CD8-positive, alpha-beta memory T cell (primary cell): Measurements from ENCODE around the gene HRH1. TPM values are rescaled to one million over a fixed set of nuclear protein-coding genes. Genes with fewer than 3 reads are reported as not detected.
A peak's percentile ranks its signal among the peaks of the same experiment; 100 is the strongest.

Source experiments
- CTCF ChIA-PET: fragments of 350-600 bp; sonication (Branson Sonifier 250); formaldehyde crosslinking; loops from one replicate; lab custom pipeline; 2021; ENCODE audit warnings: antibody characterized with exemption; lab: Charles Lee
- POLR2A ChIA-PET: fragments of 350-600 bp; sonication (Branson Sonifier 250); formaldehyde crosslinking; loops from one replicate; lab custom pipeline; 2021; ENCODE audit warnings: antibody characterized with exemption; lab: Charles Lee
- DNase-seq, 5 donors: peaks; one replicate each; pipeline versions ENCODE4 v3.0.0 to v3.0.0-alpha.2; 2020 to 2022; ENCODE audit warnings: mixed read lengths in 1 of 5
- H3K27ac ChIP-seq: one replicate; pipeline ENCODE4 v1.7.0; 2013; ENCODE audit warnings: low read depth, mild to moderate bottlenecking, low read length, moderate library complexity
- H3K27me3 ChIP-seq: 2 replicates; pipeline ENCODE4 v1.7.0; 2013; ENCODE audit warnings: low read length, mild to moderate bottlenecking; ENCODE audit not compliant: insufficient read depth, poor library complexity, severe bottlenecking
- H3K36me3 ChIP-seq: 2 replicates; pipeline ENCODE4 v1.7.0; 2013; ENCODE audit warnings: mild to moderate bottlenecking, low read length, moderate library complexity; ENCODE audit not compliant: insufficient read depth
- H3K4me1 ChIP-seq: 2 replicates; pipeline ENCODE4 v1.7.0; 2013; ENCODE audit warnings: mild to moderate bottlenecking, low read length, moderate library complexity; ENCODE audit not compliant: insufficient read depth
- H3K4me3 ChIP-seq: 2 replicates; pipeline ENCODE4 v1.7.0; 2013; ENCODE audit warnings: mild to moderate bottlenecking, low read length
- H3K9me3 ChIP-seq: 2 replicates; pipeline ENCODE4 v1.7.0; 2013; ENCODE audit warnings: mild to moderate bottlenecking, low read length
- H3K27ac Mint-ChIP-seq, 8 donors: one replicate each; pipeline ENCODE4 v1.8.0; 2020 to 2021; ENCODE audit warnings: mixed read lengths in 8 of 8, mild to moderate bottlenecking in 6 of 8, inconsistent platforms in 3 of 8, moderate library complexity in 3 of 8
- H3K27me3 Mint-ChIP-seq, 2 donors: one replicate each; pipeline ENCODE4 v1.8.0; 2020 to 2021; ENCODE audit warnings: mixed read lengths in 2 of 2, mild to moderate bottlenecking in 1 of 2, moderate library complexity in 1 of 2
- H3K36me3 Mint-ChIP-seq, 3 donors: one replicate each; pipeline ENCODE4 v1.8.0; 2020 to 2021; ENCODE audit warnings: mixed read lengths in 3 of 3, inconsistent platforms in 1 of 3, mild to moderate bottlenecking in 1 of 3
- H3K4me1 Mint-ChIP-seq, 3 donors: one replicate each; pipeline ENCODE4 v1.8.0; 2020 to 2021; ENCODE audit warnings: mixed read lengths in 3 of 3, inconsistent platforms in 1 of 3, mild to moderate bottlenecking in 1 of 3
- H3K4me3 Mint-ChIP-seq, 7 donors: one replicate each; pipeline ENCODE4 v1.8.0; 2020 to 2021; ENCODE audit warnings: mixed read lengths in 7 of 7, mild to moderate bottlenecking in 6 of 7, moderate library complexity in 4 of 7, inconsistent platforms in 2 of 7
- H3K9me3 Mint-ChIP-seq, 5 donors: one replicate each; pipeline ENCODE4 v1.8.0; 2020 to 2022; ENCODE audit warnings: mixed read lengths in 5 of 5, mild to moderate bottlenecking in 3 of 5, moderate library complexity in 2 of 5, inconsistent platforms in 1 of 5
- polyA plus RNA-seq: library from polyadenylated mRNA; unstranded; fragments of 300-500 nt; fragmentation: Illumina TruSeq; gene quantifications from one replicate; pipeline ENCODE4 v1.2.3, GENCODE V29; 2021
- total RNA-seq, 2 experiments: library from RNA; stranded (reverse); gene quantifications; one replicate each; pipeline ENCODE4 v1.2.3, GENCODE V29; 2021

Gene HRH1
- total and polyA plus RNA-seq, 3 experiments from 2014 or later, result 0.42 to 0.53 TPM; not detected in 1

DNA sequence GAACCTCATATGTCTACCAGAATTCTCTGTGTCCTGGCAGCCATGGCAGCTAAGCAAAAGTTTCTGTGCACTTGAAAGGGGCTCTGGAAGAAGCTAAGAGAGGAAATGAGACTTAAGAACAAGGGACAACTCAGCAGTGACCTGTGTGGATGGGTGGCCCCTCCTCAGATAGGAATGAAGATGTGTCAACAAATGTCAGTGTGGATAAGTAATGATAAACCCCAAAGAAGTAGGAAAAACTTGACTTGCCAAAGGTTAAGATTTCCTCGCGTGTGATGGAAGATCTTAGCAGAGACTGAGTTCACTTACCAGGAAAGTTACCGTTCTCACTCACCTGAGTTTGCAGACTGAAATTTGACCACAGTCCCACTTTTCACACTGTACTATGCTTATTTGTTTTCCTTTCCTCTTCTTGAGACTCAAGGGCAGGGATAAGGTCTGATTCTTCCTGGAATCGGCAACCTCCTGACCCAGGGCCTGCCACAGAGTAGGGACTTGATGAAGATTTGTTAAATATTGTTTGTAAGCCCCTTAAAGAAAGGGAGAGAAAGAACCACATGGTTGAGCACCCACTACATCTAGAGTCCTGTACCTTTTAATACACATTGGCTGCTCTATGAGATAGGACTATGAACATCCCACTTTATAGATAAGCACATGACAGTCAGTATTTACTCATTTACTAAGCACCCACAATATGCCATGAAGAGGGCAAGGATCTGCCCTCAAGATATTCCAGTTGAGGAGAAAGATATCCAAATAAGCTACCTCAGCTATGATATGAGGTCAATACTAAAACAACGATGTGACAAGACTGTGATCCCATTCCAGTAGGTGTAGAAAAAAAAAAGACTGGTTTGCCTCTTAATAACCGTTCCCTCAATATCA, 7.3 kb upstream of the HRH1 start:
- H3K36me3 Mint-ChIP-seq, result no peaks in the 10 kb centered on the region
- peaks cover 0 to 1% (median 0%) of the 10 kb centered on the region in 5 donors for H3K9me3 Mint-ChIP-seq
- no peaks in the 10 kb centered on the region for H3K4me1 Mint-ChIP-seq
- DNase-seq, result no peak
- CTCF ChIA-PET, result no interaction called here
- H3K27me3 Mint-ChIP-seq, result peaks cover 21 to 46% of the 10 kb centered on the region in 2 donors
- Histone ChIP-seq H3K4me3 (no peak overlapping the region), H3K36me3 (no peaks in the 10 kb centered on the region), H3K4me1 (no peaks in the 10 kb centered on the region), H3K27me3 (no peaks in the 10 kb centered on the region), H3K27ac (no peak overlapping the region), H3K9me3 (no peaks in the 10 kb centered on the region)
- H3K27ac Mint-ChIP-seq, result peak overlapping the region in 1 of 8 donors; percentile 22
- no peak overlapping the region for H3K4me3 Mint-ChIP-seq
- POLR2A ChIA-PET, result no interaction called here

- H3K4me3 Mint-ChIP-seq, result no peak overlapping the region
- Histone ChIP-seq H3K4me1 (no peaks in the 10 kb centered on the region), H3K27ac (no peak overlapping the region), H3K9me3 (no peaks in the 10 kb centered on the region), H3K4me3 (no peak overlapping the region), H3K36me3 (no peaks in the 10 kb centered on the region), H3K27me3 (no peaks in the 10 kb centered on the region)
- H3K4me1 Mint-ChIP-seq, result peaks cover 0 to 9% (median 3%) of the 10 kb centered on the region in 3 donors
- no peaks in the 10 kb centered on the region for H3K9me3 Mint-ChIP-seq
- H3K36me3 Mint-ChIP-seq, result no peaks in the 10 kb centered on the region
- CTCF ChIA-PET, result no interaction called here
- POLR2A ChIA-PET, result no interaction called here
- no peak overlapping the region for H3K27ac Mint-ChIP-seq
- H3K27me3 Mint-ChIP-seq, result peaks cover 38 to 61% of the 10 kb centered on the region in 2 donors
- no peak for DNase-seq
These were observed 4.0 kb upstream of the HRH1 start for GRCh38 chr3:11150256-11150655.

GRCh38 chr3:11152301-11152700, 2.0 kb upstream of the HRH1 start:
- no peak overlapping the region for H3K4me3 Mint-ChIP-seq
- H3K27ac ChIP-seq, result no peak overlapping the region
- CTCF ChIA-PET, result no interaction called here
- POLR2A ChIA-PET, result no interaction called here
- no peaks in the 10 kb centered on the region for H3K36me3 ChIP-seq
- H3K27ac Mint-ChIP-seq, result no peak overlapping the region
- no peaks in the 10 kb centered on the region for H3K4me1 ChIP-seq
- H3K9me3 ChIP-seq, result no peaks in the 10 kb centered on the region
- H3K4me3 ChIP-seq, result no peak overlapping the region
- peaks cover 47 to 78% of the 10 kb centered on the region in 2 donors for H3K27me3 Mint-ChIP-seq
- peaks cover 0 to 14% (median 3%) of the 10 kb centered on the region in 3 donors for H3K4me1 Mint-ChIP-seq
- H3K36me3 Mint-ChIP-seq, result no peaks in the 10 kb centered on the region
- no peaks in the 10 kb centered on the region for H3K9me3 Mint-ChIP-seq
- H3K27me3 ChIP-seq, result no peaks in the 10 kb centered on the region
- no peak for DNase-seq

DNA sequence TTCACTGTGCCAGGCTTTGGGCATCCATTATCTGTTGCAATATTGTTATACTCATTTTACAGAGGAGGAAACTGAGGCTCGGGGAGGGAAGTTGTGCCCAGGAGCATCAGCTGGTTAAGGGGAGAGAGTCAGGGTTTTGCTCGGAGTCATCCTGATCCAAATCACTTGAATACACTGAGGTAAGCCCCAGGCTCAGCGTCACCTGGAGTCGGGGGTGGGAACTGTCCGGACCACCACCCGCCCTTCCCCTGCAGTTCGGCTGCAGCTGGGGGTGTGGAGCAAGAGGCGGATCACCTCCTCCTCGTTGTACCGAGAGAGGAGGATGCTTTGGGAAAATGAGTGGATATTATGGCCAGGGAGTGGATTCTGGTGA, 646 bp downstream of the HRH1 start:
- H3K27ac Mint-ChIP-seq, result peak overlapping the region in 1 of 8 donors; percentile 9
- H3K27me3 Mint-ChIP-seq, result peaks cover 41 to 74% of the 10 kb centered on the region in 2 donors
- no peaks in the 10 kb centered on the region for H3K4me1 ChIP-seq
- POLR2A ChIA-PET, result no interaction called here
- DNase-seq, result no peak
- CTCF ChIA-PET, result no interaction called here
- H3K9me3 ChIP-seq, result no peaks in the 10 kb centered on the region
- H3K4me1 Mint-ChIP-seq, result peaks cover 0 to 14% (median 3%) of the 10 kb centered on the region in 3 donors
- no peak overlapping the region for H3K4me3 ChIP-seq
- no peak overlapping the region for H3K27ac ChIP-seq
- no peaks in the 10 kb centered on the region for H3K36me3 ChIP-seq
- H3K27me3 ChIP-seq, result no peaks in the 10 kb centered on the region
- H3K9me3 Mint-ChIP-seq, result no peaks in the 10 kb centered on the region
- peak overlapping the region in 2 of 7 donors; percentile 9 to 18 for H3K4me3 Mint-ChIP-seq
- H3K36me3 Mint-ChIP-seq, result no peaks in the 10 kb centered on the region

DNA sequence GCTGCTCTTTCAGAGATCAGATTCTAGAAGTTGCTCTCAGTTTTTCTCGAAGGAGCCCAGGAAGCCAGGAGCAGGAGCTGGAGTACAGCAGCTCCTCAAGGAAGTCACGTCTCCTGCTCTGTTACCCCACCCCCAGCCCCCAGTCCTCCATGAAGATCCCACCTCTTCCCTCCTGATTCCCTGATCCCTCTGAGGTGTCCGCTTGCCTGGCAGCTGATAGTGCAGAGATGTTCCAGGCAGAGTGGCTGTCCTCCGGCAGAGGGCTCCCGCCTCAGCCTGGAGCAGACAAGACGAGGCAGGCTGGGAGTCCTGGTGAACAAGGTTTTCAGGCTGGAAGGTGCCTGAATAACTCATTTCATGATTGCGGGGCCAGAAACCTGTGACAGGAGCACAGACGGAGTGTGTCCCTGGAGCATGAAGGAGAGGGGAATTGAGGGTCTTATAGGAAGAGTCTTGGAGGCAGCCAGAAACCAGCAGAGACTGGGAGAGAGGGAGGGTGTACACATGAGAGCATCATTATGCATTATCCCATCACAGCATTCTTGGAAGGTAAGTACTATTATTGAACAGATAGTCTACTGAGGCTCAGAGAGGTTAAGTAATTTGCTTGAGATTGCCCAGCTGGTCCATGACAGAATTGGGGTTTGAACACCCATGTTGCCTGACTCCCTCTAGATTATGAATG, 1.2 kb downstream of the HRH1 start:
- Histone ChIP-seq H3K4me1 (no peaks in the 10 kb centered on the region), H3K27me3 (no peaks in the 10 kb centered on the region), H3K36me3 (no peaks in the 10 kb centered on the region), H3K27ac (no peak overlapping the region), H3K4me3 (no peak overlapping the region), H3K9me3 (no peaks in the 10 kb centered on the region)
- H3K4me3 Mint-ChIP-seq, result peak overlapping the region in 3 of 7 donors; percentile 3 to 18 (median 9)
- no peak overlapping the region for H3K27ac Mint-ChIP-seq
- peaks cover 0 to 14% (median 3%) of the 10 kb centered on the region in 3 donors for H3K4me1 Mint-ChIP-seq
- H3K9me3 Mint-ChIP-seq, result no peaks in the 10 kb centered on the region
- POLR2A ChIA-PET, result no interaction called here
- no peaks in the 10 kb centered on the region for H3K36me3 Mint-ChIP-seq
- CTCF ChIA-PET, result no interaction called here
- H3K27me3 Mint-ChIP-seq, result peaks cover 38 to 76% of the 10 kb centered on the region in 2 donors
- no peak for DNase-seq

- no peaks in the 10 kb centered on the region for H3K9me3 ChIP-seq
- no peak overlapping the region for H3K27ac Mint-ChIP-seq
- CTCF ChIA-PET, result no interaction called here
- H3K9me3 Mint-ChIP-seq, result no peaks in the 10 kb centered on the region
- no peak overlapping the region for H3K4me3 ChIP-seq
- H3K36me3 ChIP-seq, result no peaks in the 10 kb centered on the region
- no peaks in the 10 kb centered on the region for H3K36me3 Mint-ChIP-seq
- no peaks in the 10 kb centered on the region for H3K4me1 ChIP-seq
- H3K27me3 ChIP-seq, result no peaks in the 10 kb centered on the region
- DNase-seq, result no peak
- POLR2A ChIA-PET, result no interaction called here
- peaks cover 36 to 74% of the 10 kb centered on the region in 2 donors for H3K27me3 Mint-ChIP-seq
- H3K4me1 Mint-ChIP-seq, result peaks cover 0 to 14% (median 3%) of the 10 kb centered on the region in 3 donors
- H3K27ac ChIP-seq, result no peak overlapping the region
- peak overlapping the region in 1 of 7 donors; percentile 0 for H3K4me3 Mint-ChIP-seq
These were observed 1.7 kb downstream of the HRH1 start for GRCh38 chr3:11156026-11156410.

GRCh38 chr3:11157421-11157820, 3.1 kb downstream of the HRH1 start:
- Histone ChIP-seq H3K36me3 (no peaks in the 10 kb centered on the region), H3K27ac (no peak overlapping the region), H3K27me3 (no peaks in the 10 kb centered on the region), H3K4me3 (no peak overlapping the region), H3K9me3 (no peaks in the 10 kb centered on the region), H3K4me1 (no peaks in the 10 kb centered on the region)
- peaks cover 27 to 63% of the 10 kb centered on the region in 2 donors for H3K27me3 Mint-ChIP-seq
- H3K4me3 Mint-ChIP-seq, result no peak overlapping the region
- H3K27ac Mint-ChIP-seq, result no peak overlapping the region
- H3K36me3 Mint-ChIP-seq, result no peaks in the 10 kb centered on the region
- CTCF ChIA-PET, result no interaction called here
- no peaks in the 10 kb centered on the region for H3K9me3 Mint-ChIP-seq
- POLR2A ChIA-PET, result no interaction called here
- no peak for DNase-seq
- H3K4me1 Mint-ChIP-seq, result peaks cover 0 to 14% (median 3%) of the 10 kb centered on the region in 3 donors

GRCh38 chr3:11159421-11159904, 5.2 kb downstream of the HRH1 start:
- Mint-ChIP-seq H3K36me3 (no peaks in the 10 kb centered on the region), H3K9me3 (no peaks in the 10 kb centered on the region), H3K4me3 (no peak overlapping the region), H3K27ac (no peak overlapping the region), H3K27me3 (peaks cover 19 to 53% of the 10 kb centered on the region in 2 donors), H3K4me1 (peaks cover 0 to 10% (median 2%) of the 10 kb centered on the region in 3 donors)
- CTCF ChIA-PET, result no interaction called here
- Histone ChIP-seq H3K4me3 (no peak overlapping the region), H3K4me1 (no peaks in the 10 kb centered on the region), H3K27ac (no peak overlapping the region), H3K9me3 (no peaks in the 10 kb centered on the region), H3K27me3 (no peaks in the 10 kb centered on the region), H3K36me3 (no peaks in the 10 kb centered on the region)
- no peak for DNase-seq
- POLR2A ChIA-PET, result no interaction called here
